ENCODE measurements around the gene AGO3. TPM values are rescaled to one million over a fixed set of nuclear protein-coding genes. Genes with fewer than 3 reads are reported as not detected.

The AGO3 gene
- total RNA-seq, 2 experiments from 2014 or later = 22.5 to 42.0 TPM

DNA sequence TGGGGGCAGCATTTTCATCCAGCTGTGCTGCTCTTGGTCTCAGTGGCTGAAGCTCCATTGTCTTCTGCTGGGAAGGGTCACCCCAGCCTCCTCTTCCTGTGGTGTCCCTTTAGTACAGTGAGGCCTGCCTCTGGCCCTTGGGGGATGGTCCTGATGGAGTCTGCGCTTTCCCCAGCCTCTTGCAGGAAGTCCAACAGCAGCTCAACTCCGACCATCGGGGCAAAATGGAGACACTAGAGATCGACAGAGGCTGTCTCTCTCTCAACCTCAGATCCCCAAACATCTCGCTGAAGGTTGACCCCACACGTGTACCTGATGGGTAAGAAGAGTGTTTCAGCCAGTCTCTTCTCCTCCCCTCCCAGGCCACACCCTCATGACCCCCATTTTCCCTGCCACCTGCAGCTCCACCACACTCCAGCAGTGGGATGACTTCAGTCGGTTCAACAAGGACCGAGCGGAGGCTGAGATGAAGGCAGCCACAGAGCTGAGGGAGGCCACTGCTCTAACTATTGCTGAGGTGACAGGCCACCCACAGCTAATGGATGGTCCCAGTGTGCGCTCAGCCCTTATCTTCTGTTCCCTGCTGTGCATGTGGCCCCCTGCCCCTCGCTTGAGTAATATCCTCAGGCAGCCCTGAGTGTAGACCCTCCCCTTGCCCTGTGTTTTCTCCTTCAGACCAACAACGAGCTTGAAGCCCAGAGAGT lies 155.8 kb downstream of the AGO3 start:
- no peaks in the 10 kb centered on the region for H3K9me3 ChIP-seq (ENCODE audit: low read length)
- no peak overlapping the region for H3K27ac ChIP-seq (ENCODE audit: low read depth, low read length, poor library complexity, severe bottlenecking)
- CTCF ChIA-PET (ENCODE audit: unreplicated experiment) = interaction anchor here (0.6 kb wide), 2 partner anchors 236 to 304 kb away, joined by 3 read pairs; no protein-coding TSS in a partner anchor
- intact Hi-C loops (cut with micrococcal nuclease; ENCODE audit: unreplicated experiment) = loop anchor here (5.0 kb wide), 1 partner anchor 204 kb away; the partner anchor contains the start of gene AGO1
- peaks cover 16% of the 10 kb centered on the region for H3K4me1 ChIP-seq (ENCODE audit: insufficient read depth, low read length, poor library complexity, severe bottlenecking)
- no peaks in the 10 kb centered on the region for H3K9me2 ChIP-seq (ENCODE audit: insufficient read depth, low read length)
- H3K4me2 ChIP-seq (ENCODE audit: low read length) = no peak overlapping the region
- POLR2A ChIA-PET = interaction anchor here (0.6 to 1.7 kb wide), 2 partner anchors 14 to 207 kb away, joined by 4 to 5 read pairs; no protein-coding TSS in a partner anchor
- no peak overlapping the region for H3K4me3 ChIP-seq (ENCODE audit: low read depth, low read length, poor library complexity, severe bottlenecking)
- DNase-seq (ENCODE audit: low spot score) = no peak
- no peak for TF ChIP-seq EZH2phosphoT487 (IDR thresholded peaks at IDR 0.05; ENCODE audit: borderline replicate concordance, low read depth, low read length)
- TF ChIP-seq, protein P1, sequence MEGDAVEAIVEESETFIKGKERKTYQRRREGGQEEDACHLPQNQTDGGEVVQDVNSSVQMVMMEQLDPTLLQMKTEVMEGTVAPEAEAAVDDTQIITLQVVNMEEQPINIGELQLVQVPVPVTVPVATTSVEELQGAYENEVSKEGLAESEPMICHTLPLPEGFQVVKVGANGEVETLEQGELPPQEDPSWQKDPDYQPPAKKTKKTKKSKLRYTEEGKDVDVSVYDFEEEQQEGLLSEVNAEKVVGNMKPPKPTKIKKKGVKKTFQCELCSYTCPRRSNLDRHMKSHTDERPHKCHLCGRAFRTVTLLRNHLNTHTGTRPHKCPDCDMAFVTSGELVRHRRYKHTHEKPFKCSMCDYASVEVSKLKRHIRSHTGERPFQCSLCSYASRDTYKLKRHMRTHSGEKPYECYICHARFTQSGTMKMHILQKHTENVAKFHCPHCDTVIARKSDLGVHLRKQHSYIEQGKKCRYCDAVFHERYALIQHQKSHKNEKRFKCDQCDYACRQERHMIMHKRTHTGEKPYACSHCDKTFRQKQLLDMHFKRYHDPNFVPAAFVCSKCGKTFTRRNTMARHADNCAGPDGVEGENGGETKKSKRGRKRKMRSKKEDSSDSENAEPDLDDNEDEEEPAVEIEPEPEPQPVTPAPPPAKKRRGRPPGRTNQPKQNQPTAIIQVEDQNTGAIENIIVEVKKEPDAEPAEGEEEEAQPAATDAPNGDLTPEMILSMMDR (conservative IDR thresholded peaks at IDR 0.05; ENCODE audit: low read length) = no peak
- peaks cover 6% of the 10 kb centered on the region; the same call in 1 of the 2 replicates for H4K20me1 ChIP-seq (ENCODE audit: insufficient read depth, low read length)
- BruUV-seq (replicated peaks) = no TSS peak
- H3K36me3 ChIP-seq (ENCODE audit: insufficient read depth, low read length) = peaks cover 8% of the 10 kb centered on the region; the same call in 1 of the 2 replicates
- H2AFZ ChIP-seq (ENCODE audit: low read length) = no peak overlapping the region
- H3K79me2 ChIP-seq (ENCODE audit: insufficient read depth, low read depth, low read length) = peaks cover 18% of the 10 kb centered on the region

DNA sequence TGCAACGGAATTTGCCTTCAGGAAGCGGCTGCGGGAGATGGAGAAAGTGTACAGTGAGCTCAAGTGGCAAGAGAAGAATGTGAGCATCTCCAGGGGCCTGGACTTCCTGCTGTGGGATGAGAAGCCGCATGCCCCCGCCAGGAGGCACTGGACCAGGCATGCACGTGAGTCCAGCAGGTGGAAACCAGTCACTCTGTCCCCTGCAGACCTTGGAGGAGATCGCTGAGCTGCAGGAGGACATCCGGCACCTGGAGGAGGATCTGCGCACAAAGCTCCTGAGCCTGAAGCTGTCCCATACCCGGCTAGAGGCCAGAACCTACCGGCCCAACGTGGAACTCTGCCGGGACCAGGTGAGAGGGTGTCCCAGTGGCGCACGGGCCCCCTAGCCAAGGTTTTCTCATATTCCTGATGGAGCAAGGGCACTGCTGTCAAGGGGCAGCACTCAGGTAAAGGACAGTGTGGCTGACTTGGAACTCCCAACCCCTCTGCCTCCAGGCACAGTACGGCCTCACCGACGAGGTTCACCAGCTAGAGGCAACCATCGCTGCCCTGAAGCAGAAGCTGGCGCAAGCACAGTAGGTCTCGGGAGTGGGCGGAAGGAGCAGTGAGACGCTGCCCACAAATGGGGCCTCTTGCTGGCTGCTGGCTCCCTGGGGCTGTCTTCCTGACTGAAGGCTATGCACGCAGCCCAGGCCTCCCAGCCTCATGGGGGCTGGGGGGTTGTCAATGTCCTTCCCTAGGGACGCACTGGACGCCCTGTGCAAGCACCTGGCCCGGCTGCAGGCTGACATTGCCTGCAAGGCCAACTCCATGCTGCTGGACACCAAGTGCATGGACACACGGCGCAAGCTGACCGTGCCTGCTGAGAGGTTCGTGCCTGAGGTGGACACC lies 156.6 kb downstream of the AGO3 start:
- Histone ChIP-seq H3K4me2 (ENCODE audit: low read length) (no peak overlapping the region), H3K36me3 (ENCODE audit: insufficient read depth, low read length) (peaks cover 16% of the 10 kb centered on the region), H3K9me3 (ENCODE audit: low read length) (no peaks in the 10 kb centered on the region), H3K4me3 (ENCODE audit: low read depth, low read length, poor library complexity, severe bottlenecking) (no peak overlapping the region), H3K4me1 (ENCODE audit: insufficient read depth, low read length, poor library complexity, severe bottlenecking) (peaks cover 16% of the 10 kb centered on the region), H4K20me1 (ENCODE audit: insufficient read depth, low read length) (peaks cover 6% of the 10 kb centered on the region; the same call in 1 of the 2 replicates), H2AFZ (ENCODE audit: low read length) (peak overlapping the region; percentile 99; the same call in 1 of the 2 replicates), H3K79me2 (ENCODE audit: insufficient read depth, low read depth, low read length) (peaks cover 18% of the 10 kb centered on the region), H3K27ac (ENCODE audit: low read depth, low read length, poor library complexity, severe bottlenecking) (no peak overlapping the region), H3K9me2 (ENCODE audit: insufficient read depth, low read length) (no peaks in the 10 kb centered on the region)
- ChIA-PET POLR2A (interaction anchor here (1.7 kb wide), 1 partner anchor 15 kb away, joined by 4 read pairs; no protein-coding TSS in a partner anchor), CTCF (ENCODE audit: unreplicated experiment) (interaction anchor here (0.6 kb wide), 1 partner anchor 303 kb away, joined by 3 read pairs; no protein-coding TSS in a partner anchor)
- no TSS peak for BruUV-seq (replicated peaks)
- TF ChIP-seq, protein P1 (conservative IDR thresholded peaks at IDR 0.05; ENCODE audit: low read length) = no peak
- no peak for TF ChIP-seq EZH2phosphoT487 (IDR thresholded peaks at IDR 0.05; ENCODE audit: borderline replicate concordance, low read depth, low read length)
- intact Hi-C loops (cut with micrococcal nuclease; ENCODE audit: unreplicated experiment) = loop anchor here (2.0 to 5.0 kb wide), 2 partner anchors 157 to 205 kb away; partner anchors contain the start of genes AGO1 and AGO3
- no peak for DNase-seq (ENCODE audit: low spot score)
